H1 (cell line): ENCODE data around the gene GALNT7.

ENCODE experiments used
- ATF3 ChIP-seq: IDR thresholded peaks from 2 replicates; pipeline ENCODE4 v1.6.1; 2011; ENCODE audit warnings: low read depth, mild to moderate bottlenecking, low read length; ENCODE audit not compliant: insufficient read depth
- CTCF ChIP-seq, 3 experiments: IDR thresholded peaks; 1 replicate in 2 of 3; 2 replicates in 1 of 3; pipeline versions ENCODE4 v1.5.1 to v1.6.1; 2011; ENCODE audit warnings: low read length in 3 of 3, mild to moderate bottlenecking in 3 of 3, inconsistent platforms in 2 of 3, low read depth in 1 of 3, moderate library complexity in 1 of 3; ENCODE audit not compliant: insufficient read depth in 1 of 3; ENCODE audit errors: control extremely low read depth in 1 of 3
- EGR1 ChIP-seq: IDR thresholded peaks from 2 replicates; pipeline ENCODE4 v1.6.1; 2011; ENCODE audit warnings: low read depth, low read length, borderline replicate concordance
- MAX ChIP-seq: IDR thresholded peaks from 2 replicates; pipeline ENCODE4 v1.6.1; 2012; ENCODE audit warnings: inconsistent platforms
- RFX5 ChIP-seq: IDR thresholded peaks from 2 replicates; pipeline ENCODE4 v1.6.1; 2011; ENCODE audit warnings: low read depth, low read length, improper control_type of control experiment, borderline replicate concordance
- SP1 ChIP-seq: IDR thresholded peaks from 2 replicates; pipeline ENCODE4 v1.6.1; 2011; ENCODE audit warnings: low read depth, low read length
- SUZ12 ChIP-seq: fragments of 200-600 bp; sonication (generic); IDR thresholded peaks from 2 replicates; pipeline ENCODE4 v1.6.1; 2012; ENCODE audit warnings: mild to moderate bottlenecking, inconsistent platforms, low read length, moderate library complexity, mixed read lengths
- YY1 ChIP-seq: IDR thresholded peaks from 2 replicates; pipeline ENCODE4 v1.6.1; 2011; ENCODE audit warnings: low read depth, mild to moderate bottlenecking, low read length

GRCh38 chr4:173332021-173332487, 163.4 kb downstream of the GALNT7 start:
- no peak for TF ChIP-seq MAX
- no peak for TF ChIP-seq RFX5
- TF ChIP-seq CTCF (IDR thresholded peaks at IDR 0.05; ENCODE audit: control extremely low read depth in 1 of 3, insufficient read depth in 1 of 3, low read depth in 1 of 3, low read length in 3 of 3), result no peak
- no peak for TF ChIP-seq EGR1
- TF ChIP-seq SUZ12, result no peak
- no peak for TF ChIP-seq YY1
- no peak for TF ChIP-seq SP1
- TF ChIP-seq ATF3, result no peak
